Pancreas (tissue), 10 donors: ENCODE data around the gene MYO15B. TPM values are rescaled to one million over a fixed set of nuclear protein-coding genes. Genes with fewer than 3 reads are reported as not detected.
"Not testable (repeated sequence)": the region's sequence is repeated elsewhere in the genome, so short reads cannot be mapped to it uniquely, and the experiment has no call there.

Experiments used
- ATAC-seq, 4 donors: fragments of 200-7000 bp; cut with Tn5 transposase; one replicate each; pipeline versions ENCODE4 v1.8.0 to v1.9.1; 2020; ENCODE audit warnings: mild to moderate bottlenecking in 4 of 4, moderate library complexity in 4 of 4
- DNase-seq, 6 donors: peaks; one replicate each; pipeline ENCODE4 v3.0.0-alpha.2; 2020
- FAIRE-seq: peaks from 2 replicates; lab custom pipeline; 2012; peaks lifted over from hg19 to GRCh38; lab: Jason Lieb, UNC
- H3K27ac ChIP-seq, 4 donors: fragments of 200-600 bp; sonication (generic); 1 replicate in 3 of 4; 2 replicates in 1 of 4; pipeline versions ENCODE4 v1.5.0 to v1.8.0; 2020
- H3K27me3 ChIP-seq, 4 donors: fragments of 200-600 bp; one replicate each; pipeline ENCODE4 v1.8.0; 2021
- H3K36me3 ChIP-seq, 3 donors: fragments of 200-600 bp; sonication (generic) in 1 of 3; one replicate each; pipeline versions ENCODE4 v1.5.0 to v1.8.0; 2020 to 2021
- H3K4me1 ChIP-seq, 3 donors: fragments of 200-600 bp; one replicate each; pipeline ENCODE4 v1.8.0; 2021
- H3K4me3 ChIP-seq, 4 donors: fragments of 200-600 bp; sonication (generic) in 2 of 4; one replicate each; pipeline versions ENCODE4 v1.5.0 to v1.8.0; 2020 to 2021
- H3K9me3 ChIP-seq, 4 donors: fragments of 200-600 bp; one replicate each; pipeline ENCODE4 v1.8.0; 2021
- whole genome bisulfite sequencing, 2 donors: extraction: QIAGEN DNeasy Blood & Tissue Kit; methylation state at CpG; one replicate each; pipeline ENCODE4 v1.1.7; 2013; 5-methylcytosine and 5-hydroxymethylcytosine counted together
- intact Hi-C, 3 donors: fragments of 100-400 bp; cut with DNase I; formaldehyde crosslinking; loops; one replicate each; pipeline versions ENCODE4 v1.11.1 to v1.14.2; 2022
- polyA plus RNA-seq, 2 donors: library from polyadenylated mRNA; stranded (reverse); fragments of 200-250 nt; gene quantifications; one replicate each; pipeline ENCODE4 v1.2.3, GENCODE V29; 2013
- total RNA-seq, 6 donors: library from RNA; stranded (reverse); fragmentation: NEBNext Ultra II Directional in 4 of 6; extraction: Animal tissue kit (Norgen Biotek cat#: 25700) in 4 of 6; gene quantifications; one replicate each; pipeline versions ENCODE4 v1.2.1 to v1.2.4, GENCODE V29; 2021 to 2023
- TF ChIP-seq, protein P1 (sequence below), 4 donors: fragments of 200-600 bp; sonication (generic) in 3 of 4; IDR thresholded peaks; one replicate each; pipeline versions ENCODE4 v1.5.0 to v1.8.0; 2021; ENCODE audit warnings: antibody characterized with exemption in 4 of 4
- donor health status: healthy with polysubstance abuse.
- donor health status: DM: no; HTN: no; CAD: no; lungs with moderate emphysema.
- donor health status: DM: no; HTN: no; CAD: no.
- donor health status: control.
- donor health status: control.
- donor health status: Bipolar disorder and iron deficiency.
- donor health status: DM: yes; HTN: yes; CAD: no.
- donor health status: DM: no; HTN: no; CAD: no.
- donor health status: DM: no; HTN: no; CAD: no.
- donor health status: DM: yes; HTN: yes; CAD: no.

MYO15B gene
- total and polyA plus RNA-seq, 8 donors: 25.9 to 325 (median 47.1) TPM

GRCh38 chr17:75590314-75590761 is 2.7 kb downstream of the MYO15B start:
- FAIRE-seq: no peak
- Histone ChIP-seq H3K9me3 (no peaks in the 10 kb centered on the region), H3K36me3 (no peaks in the 10 kb centered on the region), H3K4me1 (peaks cover 0 to 5% (median 4%) of the 10 kb centered on the region in 3 donors), H3K27me3 (no peaks in the 10 kb centered on the region), H3K4me3 (no peak overlapping the region), H3K27ac (no peak overlapping the region)
- 79 to 80% methylated on average over 8 of the region's 8 CpGs for WGBS, 2 donors
- intact Hi-C loops: no loop called here
- peak in 1 of 6 donors; percentile 52 for DNase-seq
- TF ChIP-seq, protein P1, sequence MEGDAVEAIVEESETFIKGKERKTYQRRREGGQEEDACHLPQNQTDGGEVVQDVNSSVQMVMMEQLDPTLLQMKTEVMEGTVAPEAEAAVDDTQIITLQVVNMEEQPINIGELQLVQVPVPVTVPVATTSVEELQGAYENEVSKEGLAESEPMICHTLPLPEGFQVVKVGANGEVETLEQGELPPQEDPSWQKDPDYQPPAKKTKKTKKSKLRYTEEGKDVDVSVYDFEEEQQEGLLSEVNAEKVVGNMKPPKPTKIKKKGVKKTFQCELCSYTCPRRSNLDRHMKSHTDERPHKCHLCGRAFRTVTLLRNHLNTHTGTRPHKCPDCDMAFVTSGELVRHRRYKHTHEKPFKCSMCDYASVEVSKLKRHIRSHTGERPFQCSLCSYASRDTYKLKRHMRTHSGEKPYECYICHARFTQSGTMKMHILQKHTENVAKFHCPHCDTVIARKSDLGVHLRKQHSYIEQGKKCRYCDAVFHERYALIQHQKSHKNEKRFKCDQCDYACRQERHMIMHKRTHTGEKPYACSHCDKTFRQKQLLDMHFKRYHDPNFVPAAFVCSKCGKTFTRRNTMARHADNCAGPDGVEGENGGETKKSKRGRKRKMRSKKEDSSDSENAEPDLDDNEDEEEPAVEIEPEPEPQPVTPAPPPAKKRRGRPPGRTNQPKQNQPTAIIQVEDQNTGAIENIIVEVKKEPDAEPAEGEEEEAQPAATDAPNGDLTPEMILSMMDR (IDR thresholded peaks at IDR 0.05): no peak
- no peak for ATAC-seq

- TF ChIP-seq, protein P1 (IDR thresholded peaks at IDR 0.05): no peak
- Histone ChIP-seq H3K27me3 (no peaks in the 10 kb centered on the region), H3K36me3 (no peaks in the 10 kb centered on the region), H3K27ac (no peak overlapping the region), H3K9me3 (no peaks in the 10 kb centered on the region), H3K4me1 (peaks cover 0 to 5% (median 4%) of the 10 kb centered on the region in 3 donors), H3K4me3 (no peak overlapping the region)
- no peak for DNase-seq
- intact Hi-C loops: no loop called here
- no peak for ATAC-seq
- FAIRE-seq: no peak
- WGBS, 2 donors: 76 to 83% methylated on average over 12 of the region's 12 CpGs
Observed at GRCh38 chr17:75590849-75591721, 3.5 kb downstream of the MYO15B start.

DNA sequence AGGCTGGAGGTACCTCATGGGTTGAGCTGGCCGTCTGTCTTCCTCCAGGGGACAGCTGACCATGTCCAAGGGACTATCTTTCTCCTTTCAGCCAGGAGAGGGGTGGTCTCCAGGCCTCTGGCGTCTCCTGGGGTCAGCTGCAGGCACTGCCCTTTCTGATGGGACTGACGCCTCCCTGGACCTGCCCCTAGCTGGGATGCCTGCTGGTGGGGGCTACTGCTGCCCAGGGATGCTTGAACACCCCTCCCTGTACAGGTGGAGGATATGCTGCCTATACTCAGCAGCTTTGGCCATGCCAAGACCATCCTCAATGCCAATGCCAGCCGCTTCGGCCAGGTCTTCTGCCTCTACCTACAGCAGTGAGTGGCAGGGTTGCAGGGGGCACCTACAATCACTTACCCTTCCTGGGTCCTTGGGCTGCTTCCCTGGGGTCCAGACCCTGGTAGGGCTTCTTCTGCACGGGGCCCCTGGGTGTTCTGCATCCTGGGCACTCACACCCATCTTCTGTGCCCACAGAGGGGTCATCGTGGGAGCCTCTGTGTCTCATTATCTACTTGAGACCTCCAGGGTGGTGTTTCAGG is 4.2 kb downstream of the MYO15B start:
- Histone ChIP-seq H3K4me3 (no peak overlapping the region), H3K9me3 (no peaks in the 10 kb centered on the region), H3K36me3 (no peaks in the 10 kb centered on the region), H3K27ac (no peak overlapping the region), H3K4me1 (peaks cover 0 to 5% (median 4%) of the 10 kb centered on the region in 3 donors), H3K27me3 (no peaks in the 10 kb centered on the region)
- no peak for FAIRE-seq
- no peak for DNase-seq
- TF ChIP-seq, protein P1 (IDR thresholded peaks at IDR 0.05): no peak
- 76 to 81% methylated on average over 7 of the region's 7 CpGs for WGBS, 2 donors
- ATAC-seq: no peak
- intact Hi-C loops: no loop called here

DNA sequence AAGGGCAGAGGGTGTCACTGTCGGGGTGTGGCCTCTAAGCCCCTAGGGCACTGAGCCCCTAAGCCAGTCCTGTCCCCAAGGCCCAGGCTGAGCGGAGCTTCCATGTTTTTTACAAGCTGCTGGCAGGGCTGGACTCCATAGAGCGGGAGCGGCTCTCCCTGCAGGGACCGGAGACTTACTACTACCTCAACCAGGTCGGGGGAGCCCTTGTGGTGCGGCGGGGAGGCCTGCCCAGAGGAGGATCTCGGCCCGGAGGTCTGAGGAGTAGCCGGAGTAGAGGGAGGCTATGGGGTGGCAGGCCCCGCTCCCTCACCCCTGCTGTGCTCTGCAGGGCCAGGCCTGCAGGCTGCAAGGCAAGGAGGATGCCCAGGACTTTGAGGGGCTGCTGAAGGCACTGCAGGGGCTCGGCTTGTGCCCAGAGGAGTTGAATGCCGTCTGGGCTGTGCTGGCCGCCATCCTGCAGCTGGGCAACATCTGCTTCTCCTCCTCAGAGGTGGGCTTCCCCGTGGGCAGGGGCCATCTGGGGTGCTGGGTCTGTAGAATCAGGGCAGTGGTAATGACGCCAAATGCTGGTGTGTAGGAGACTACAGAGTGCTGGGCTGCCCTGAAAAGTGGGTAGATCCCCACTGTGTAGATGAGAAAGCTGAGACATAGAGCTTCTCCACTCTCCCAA is 4.9 kb downstream of the MYO15B start:
- ATAC-seq (no peak), FAIRE-seq (no peak), DNase-seq (no peak)
- Histone ChIP-seq H3K27me3 (no peaks in the 10 kb centered on the region), H3K4me3 (no peak overlapping the region), H3K27ac (no peak overlapping the region), H3K9me3 (no peaks in the 10 kb centered on the region), H3K4me1 (peaks cover 0 to 5% (median 4%) of the 10 kb centered on the region in 3 donors), H3K36me3 (no peaks in the 10 kb centered on the region)
- intact Hi-C loops: no loop called here
- WGBS, 2 donors: 89% methylated on average over 13 to 17 of the region's 17 CpGs
- TF ChIP-seq, protein P1 (IDR thresholded peaks at IDR 0.05): no peak

DNA sequence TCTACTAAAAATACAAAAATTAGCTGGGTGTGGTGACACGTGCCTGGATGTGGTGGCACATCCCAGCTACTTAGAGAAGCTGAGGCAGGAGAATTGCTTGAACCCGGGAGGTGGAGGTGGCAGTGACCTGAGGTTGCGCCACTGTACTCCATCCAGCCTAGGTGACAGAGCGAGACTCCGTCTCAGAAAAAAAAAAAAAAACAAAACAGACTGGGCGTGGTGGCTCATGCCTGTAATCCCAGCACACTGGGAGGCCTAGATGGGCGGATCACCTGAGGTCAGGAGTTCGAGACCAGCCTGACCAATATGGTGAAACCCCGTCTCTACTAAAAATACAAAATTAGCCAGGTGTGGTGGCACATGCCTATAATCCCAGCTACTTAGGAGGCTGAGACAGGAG is 5.8 kb downstream of the MYO15B start:
- H3K4me3 ChIP-seq, H3K4me1 ChIP-seq, DNase-seq, H3K27me3 ChIP-seq, ATAC-seq, FAIRE-seq, H3K36me3 ChIP-seq, H3K9me3 ChIP-seq, intact Hi-C loops, H3K27ac ChIP-seq: not testable (repeated sequence)
- WGBS, 2 donors: 85 to 91% methylated on average over 9 of the region's 9 CpGs
